CD4-positive, alpha-beta memory T cell (primary cell): ENCODE measurements around the gene UBE2E2. TPM values are rescaled to one million over a fixed set of nuclear protein-coding genes. Genes with fewer than 3 reads are reported as not detected.

Experiments
- CTCF ChIA-PET: fragments of 350-600 bp; sonication (Branson Sonifier 250); formaldehyde crosslinking; loops from one replicate; lab custom pipeline; 2021; ENCODE audit warnings: inconsistent platforms; ENCODE audit not compliant: partially characterized antibody; lab: Charles Lee
- POLR2A ChIA-PET: fragments of 350-600 bp; sonication (Branson Sonifier 250); formaldehyde crosslinking; loops from one replicate; lab custom pipeline; 2021; ENCODE audit not compliant: partially characterized antibody; lab: Charles Lee
- DNase-seq, 5 donors: peaks; one replicate each; pipeline versions ENCODE4 v3.0.0 to v3.0.0-alpha.2; 2020 to 2022; ENCODE audit warnings: mixed read lengths in 1 of 5
- H3K27ac ChIP-seq: one replicate; pipeline ENCODE4 v1.7.0; 2013; ENCODE audit warnings: low read depth, low read length
- H3K27me3 ChIP-seq: 2 replicates; pipeline ENCODE4 v1.7.0; 2013; ENCODE audit warnings: mild to moderate bottlenecking, low read length, moderate library complexity; ENCODE audit not compliant: insufficient read depth
- H3K36me3 ChIP-seq: 2 replicates; pipeline ENCODE4 v1.7.0; 2013; ENCODE audit warnings: mild to moderate bottlenecking, low read length, moderate library complexity; ENCODE audit not compliant: insufficient read depth
- H3K4me1 ChIP-seq: 2 replicates; pipeline ENCODE4 v1.7.0; 2013; ENCODE audit warnings: mild to moderate bottlenecking, low read length, moderate library complexity; ENCODE audit not compliant: insufficient read depth
- H3K4me3 ChIP-seq, 2 donors: one replicate each; pipeline ENCODE4 v1.7.0; 2013; ENCODE audit warnings: low read length in 2 of 2, mild to moderate bottlenecking in 1 of 2
- H3K9me3 ChIP-seq, 2 donors: one replicate each; pipeline ENCODE4 v1.7.0; 2013; ENCODE audit warnings: low read length in 2 of 2, control low read depth in 1 of 2; ENCODE audit not compliant: control insufficient read depth in 1 of 2
- H3K27ac Mint-ChIP-seq, 7 donors: one replicate each; pipeline ENCODE4 v1.8.0; 2020 to 2021; ENCODE audit warnings: mixed read lengths in 7 of 7, mild to moderate bottlenecking in 6 of 7, inconsistent platforms in 3 of 7, moderate library complexity in 3 of 7
- H3K27me3 Mint-ChIP-seq, 2 donors: one replicate each; pipeline ENCODE4 v1.8.0; 2020 to 2021; ENCODE audit warnings: mixed read lengths in 2 of 2
- H3K36me3 Mint-ChIP-seq, 2 donors: one replicate each; pipeline ENCODE4 v1.8.0; 2020 to 2021; ENCODE audit warnings: mixed read lengths in 2 of 2, inconsistent platforms in 1 of 2, mild to moderate bottlenecking in 1 of 2
- H3K4me1 Mint-ChIP-seq, 4 donors: one replicate each; pipeline ENCODE4 v1.8.0; 2020 to 2021; ENCODE audit warnings: mixed read lengths in 4 of 4, mild to moderate bottlenecking in 1 of 4
- H3K4me3 Mint-ChIP-seq, 8 donors: one replicate each; pipeline ENCODE4 v1.8.0; 2020 to 2021; ENCODE audit warnings: mixed read lengths in 8 of 8, mild to moderate bottlenecking in 7 of 8, moderate library complexity in 6 of 8, inconsistent platforms in 3 of 8
- H3K9me3 Mint-ChIP-seq, 8 donors: one replicate each; pipeline ENCODE4 v1.8.0; 2020 to 2021; ENCODE audit warnings: mixed read lengths in 8 of 8, mild to moderate bottlenecking in 5 of 8, inconsistent platforms in 3 of 8, moderate library complexity in 1 of 8
- intact Hi-C: fragments of 100-400 bp; cut with micrococcal nuclease; formaldehyde crosslinking; loops from one replicate; pipeline ENCODE4 v1.15.1; 2023
- polyA plus RNA-seq, 2 donors: library from polyadenylated mRNA; unstranded; fragments of 300-500 nt; fragmentation: Illumina TruSeq; gene quantifications; one replicate each; pipeline ENCODE4 v1.2.3, GENCODE V29; 2021
- total RNA-seq, 2 experiments: library from RNA; stranded (reverse); gene quantifications; one replicate each; pipeline ENCODE4 v1.2.3, GENCODE V29; 2021

The UBE2E2 gene
- total and polyA plus RNA-seq, 4 experiments from 2014 or later = 1.3 to 4.7 (median 3.1) TPM

DNA sequence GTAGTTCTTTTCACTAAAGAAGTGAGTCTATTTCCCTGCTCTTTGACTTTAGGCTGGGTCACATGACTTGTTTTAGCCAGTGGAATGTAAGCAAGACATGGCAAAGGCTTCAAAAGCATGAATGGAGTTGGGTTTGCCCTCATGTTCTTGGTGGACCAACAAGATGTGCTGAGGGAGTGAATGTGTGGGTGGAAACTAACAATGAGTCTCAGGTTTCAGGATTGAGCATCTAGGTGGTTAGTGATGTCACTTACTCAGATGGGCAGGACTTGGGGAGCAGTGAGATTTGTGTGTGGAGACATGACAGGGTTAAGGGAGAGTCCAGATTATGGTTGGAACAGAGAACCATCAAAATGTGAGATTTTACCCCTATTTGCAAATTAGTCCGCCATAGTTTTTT, 421.2 kb downstream of the UBE2E2 start:
- CTCF ChIA-PET = no interaction called here
- POLR2A ChIA-PET = no interaction called here
- no peak for DNase-seq
- H3K27ac ChIP-seq = no peak overlapping the region
- H3K4me1 ChIP-seq = no peaks in the 10 kb centered on the region
- H3K27me3 Mint-ChIP-seq = peaks cover 3 to 6% of the 10 kb centered on the region in 2 donors
- H3K36me3 Mint-ChIP-seq = no peaks in the 10 kb centered on the region
- H3K27ac Mint-ChIP-seq = no peak overlapping the region
- H3K36me3 ChIP-seq = no peaks in the 10 kb centered on the region
- no peak overlapping the region for H3K4me3 Mint-ChIP-seq
- no peak overlapping the region for H3K4me3 ChIP-seq
- peaks cover 3 to 33% (median 11%) of the 10 kb centered on the region in 8 donors for H3K9me3 Mint-ChIP-seq
- H3K9me3 ChIP-seq = no peaks in the 10 kb centered on the region
- H3K4me1 Mint-ChIP-seq = no peaks in the 10 kb centered on the region
- no peaks in the 10 kb centered on the region for H3K27me3 ChIP-seq
- intact Hi-C loops = no loop called here

- intact Hi-C loops = no loop called here
- Histone ChIP-seq H3K36me3 (no peaks in the 10 kb centered on the region), H3K27ac (no peak overlapping the region), H3K4me1 (no peaks in the 10 kb centered on the region), H3K4me3 (no peak overlapping the region), H3K27me3 (no peaks in the 10 kb centered on the region), H3K9me3 (no peaks in the 10 kb centered on the region)
- DNase-seq = no peak
- Mint-ChIP-seq H3K9me3 (peaks cover 3 to 30% (median 12%) of the 10 kb centered on the region in 8 donors), H3K36me3 (no peaks in the 10 kb centered on the region), H3K4me3 (no peak overlapping the region), H3K4me1 (no peaks in the 10 kb centered on the region), H3K27me3 (peaks cover 1 to 5% of the 10 kb centered on the region in 2 donors), H3K27ac (no peak overlapping the region)
- ChIA-PET POLR2A (no interaction called here), CTCF (no interaction called here)
Measured at GRCh38 chr3:23626442-23626841, 423.3 kb downstream of the UBE2E2 start.

- Histone ChIP-seq H3K27ac (no peak overlapping the region), H3K4me1 (no peaks in the 10 kb centered on the region), H3K36me3 (no peaks in the 10 kb centered on the region), H3K27me3 (no peaks in the 10 kb centered on the region), H3K4me3 (no peak overlapping the region), H3K9me3 (no peaks in the 10 kb centered on the region)
- Mint-ChIP-seq H3K4me1 (no peaks in the 10 kb centered on the region), H3K27me3 (peaks cover 1 to 5% of the 10 kb centered on the region in 2 donors), H3K27ac (no peak overlapping the region), H3K4me3 (no peak overlapping the region), H3K9me3 (peaks cover under 1 to 19% (median 7%) of the 10 kb centered on the region in 8 donors), H3K36me3 (no peaks in the 10 kb centered on the region)
- POLR2A ChIA-PET = no interaction called here
- intact Hi-C loops = no loop called here
- no peak for DNase-seq
- CTCF ChIA-PET = no interaction called here
Measured at GRCh38 chr3:23629181-23629894, 426.2 kb downstream of the UBE2E2 start.

- no peak overlapping the region for H3K4me3 Mint-ChIP-seq
- intact Hi-C loops = no loop called here
- H3K4me1 Mint-ChIP-seq = no peaks in the 10 kb centered on the region
- H3K27me3 ChIP-seq = no peaks in the 10 kb centered on the region
- H3K9me3 ChIP-seq = no peaks in the 10 kb centered on the region
- H3K27ac ChIP-seq = no peak overlapping the region
- H3K4me1 ChIP-seq = no peaks in the 10 kb centered on the region
- H3K27me3 Mint-ChIP-seq = peaks cover 1 to 3% of the 10 kb centered on the region in 2 donors
- no peak overlapping the region for H3K27ac Mint-ChIP-seq
- no peaks in the 10 kb centered on the region for H3K36me3 Mint-ChIP-seq
- DNase-seq = no peak
- peaks cover 0 to 2% (median 0%) of the 10 kb centered on the region in 8 donors for H3K9me3 Mint-ChIP-seq
- CTCF ChIA-PET = no interaction called here
- POLR2A ChIA-PET = no interaction called here
- no peak overlapping the region for H3K4me3 ChIP-seq
- H3K36me3 ChIP-seq = no peaks in the 10 kb centered on the region
Measured at GRCh38 chr3:23633261-23633960, 430.3 kb downstream of the UBE2E2 start.

GRCh38 chr3:23637339-23637738, 434.2 kb downstream of the UBE2E2 start:
- Histone ChIP-seq H3K27me3 (no peaks in the 10 kb centered on the region), H3K36me3 (no peaks in the 10 kb centered on the region), H3K4me1 (no peaks in the 10 kb centered on the region), H3K4me3 (no peak overlapping the region), H3K9me3 (no peaks in the 10 kb centered on the region), H3K27ac (no peak overlapping the region)
- no peak for DNase-seq
- ChIA-PET CTCF (no interaction called here), POLR2A (no interaction called here)
- intact Hi-C loops = no loop called here
- peaks cover 0 to 3% (median 0%) of the 10 kb centered on the region in 8 donors for H3K9me3 Mint-ChIP-seq
- H3K27me3 Mint-ChIP-seq = peaks cover 1 to 2% of the 10 kb centered on the region in 2 donors
- no peaks in the 10 kb centered on the region for H3K36me3 Mint-ChIP-seq
- H3K27ac Mint-ChIP-seq = no peak overlapping the region
- no peaks in the 10 kb centered on the region for H3K4me1 Mint-ChIP-seq
- H3K4me3 Mint-ChIP-seq = no peak overlapping the region

DNA sequence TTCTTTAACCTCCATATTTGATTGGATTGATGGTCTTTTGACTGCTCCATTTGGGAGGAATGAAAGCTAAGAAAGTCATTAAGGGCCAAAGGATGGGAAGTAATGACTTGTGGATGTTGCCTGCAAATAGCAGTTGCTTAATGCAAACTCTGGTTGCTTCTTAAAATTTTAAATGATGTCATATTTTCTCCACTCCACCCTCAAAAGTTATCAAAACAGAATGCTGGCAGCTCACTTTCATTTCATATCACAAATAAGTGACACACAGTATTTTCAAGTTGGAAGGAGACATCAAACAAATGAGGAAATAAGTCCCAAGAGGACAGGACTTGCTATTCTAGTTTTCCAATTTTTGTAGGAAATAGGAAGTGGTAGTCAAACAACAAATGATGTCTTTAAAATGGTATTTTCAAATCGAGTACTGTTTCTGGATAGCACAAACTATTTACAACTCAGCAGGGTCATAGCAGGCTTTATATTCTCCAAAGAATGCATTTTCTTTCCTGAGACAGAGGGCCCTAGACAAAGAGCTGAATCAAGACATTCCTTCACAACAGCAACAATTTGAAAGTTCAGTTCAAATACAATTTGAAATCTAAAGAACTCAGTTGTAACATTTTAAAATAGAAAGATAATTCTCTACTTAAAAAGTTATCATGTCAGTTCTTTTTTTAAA, 437.5 kb downstream of the UBE2E2 start:
- ChIA-PET POLR2A (no interaction called here), CTCF (interaction anchor here (0.9 kb wide), 1 partner anchor 9 kb away, joined by 3 read pairs; no protein-coding TSS in a partner anchor)

More for the DNA sequence above, 437.5 kb downstream of the UBE2E2 start:
- Mint-ChIP-seq H3K4me1 (no peaks in the 10 kb centered on the region), H3K4me3 (no peak overlapping the region), H3K27ac (no peak overlapping the region), H3K27me3 (peaks cover 0 to 4% of the 10 kb centered on the region in 2 donors), H3K9me3 (peaks cover 0 to 3% (median under 1%) of the 10 kb centered on the region in 8 donors), H3K36me3 (no peaks in the 10 kb centered on the region)
- DNase-seq = no peak
- no peaks in the 10 kb centered on the region for H3K9me3 ChIP-seq
- intact Hi-C loops = no loop called here
- H3K27me3 ChIP-seq = no peaks in the 10 kb centered on the region
- H3K36me3 ChIP-seq = no peaks in the 10 kb centered on the region
- no peak overlapping the region for H3K4me3 ChIP-seq
- no peaks in the 10 kb centered on the region for H3K4me1 ChIP-seq
- no peak overlapping the region for H3K27ac ChIP-seq
